B cell (primary cell): ENCODE data around the gene SLC9A5.

Source experiments
- CTCF ChIP-seq: fragments of 200-600 bp; IDR thresholded peaks from one replicate; pipeline ENCODE4 v1.8.0; 2022; ENCODE audit warnings: antibody characterized with exemption, mild to moderate bottlenecking
- EZH2 ChIP-seq: IDR thresholded peaks from 2 replicates; pipeline ENCODE4 v1.6.1; 2012; ENCODE audit warnings: borderline replicate concordance, low read depth, mild to moderate bottlenecking, moderate library complexity, low read length; ENCODE audit not compliant: insufficient read depth, poor library complexity, severe bottlenecking

- TF ChIP-seq CTCF, result no peak
- TF ChIP-seq EZH2, result no peak
Measured at GRCh38 chr16:67255553-67256221, 6.9 kb downstream of the SLC9A5 start.
